Muscle layer of colon (tissue), 2 donors: Measurements from ENCODE around the gene EFCAB9.
"Not testable (repeated sequence)": the region's sequence is repeated elsewhere in the genome, so short reads cannot be mapped to it uniquely, and the experiment has no call there.

ENCODE experiments used
- H3K27ac ChIP-seq: one replicate; pipeline ENCODE4 v1.7.0; 2013; ENCODE audit warnings: low read depth, mild to moderate bottlenecking, low read length, moderate library complexity
- H3K27me3 ChIP-seq, 2 donors: one replicate each; pipeline ENCODE4 v1.7.0; 2013; ENCODE audit warnings: low read length in 2 of 2, mild to moderate bottlenecking in 2 of 2; ENCODE audit not compliant: insufficient read depth in 2 of 2, control insufficient read depth in 1 of 2
- H3K36me3 ChIP-seq: one replicate; pipeline ENCODE4 v1.7.0; 2013; ENCODE audit warnings: mild to moderate bottlenecking, low read length; ENCODE audit not compliant: insufficient read depth
- H3K4me1 ChIP-seq: one replicate; pipeline ENCODE4 v1.7.0; 2013; ENCODE audit warnings: mild to moderate bottlenecking, low read length; ENCODE audit not compliant: insufficient read depth
- H3K4me3 ChIP-seq, 2 donors: one replicate each; pipeline ENCODE4 v1.7.0; 2013; ENCODE audit warnings: low read length in 2 of 2, low read depth in 1 of 2, mild to moderate bottlenecking in 1 of 2, moderate library complexity in 1 of 2
- H3K9ac ChIP-seq: one replicate; pipeline ENCODE4 v1.7.0; 2013; ENCODE audit warnings: low read length
- H3K9me3 ChIP-seq: one replicate; pipeline ENCODE4 v1.7.0; 2013; ENCODE audit warnings: mild to moderate bottlenecking, low read length
- donor health status: abdominal sarcoma.
- donor health status: Adenocarcinoma of cecum.

EFCAB9 gene

DNA sequence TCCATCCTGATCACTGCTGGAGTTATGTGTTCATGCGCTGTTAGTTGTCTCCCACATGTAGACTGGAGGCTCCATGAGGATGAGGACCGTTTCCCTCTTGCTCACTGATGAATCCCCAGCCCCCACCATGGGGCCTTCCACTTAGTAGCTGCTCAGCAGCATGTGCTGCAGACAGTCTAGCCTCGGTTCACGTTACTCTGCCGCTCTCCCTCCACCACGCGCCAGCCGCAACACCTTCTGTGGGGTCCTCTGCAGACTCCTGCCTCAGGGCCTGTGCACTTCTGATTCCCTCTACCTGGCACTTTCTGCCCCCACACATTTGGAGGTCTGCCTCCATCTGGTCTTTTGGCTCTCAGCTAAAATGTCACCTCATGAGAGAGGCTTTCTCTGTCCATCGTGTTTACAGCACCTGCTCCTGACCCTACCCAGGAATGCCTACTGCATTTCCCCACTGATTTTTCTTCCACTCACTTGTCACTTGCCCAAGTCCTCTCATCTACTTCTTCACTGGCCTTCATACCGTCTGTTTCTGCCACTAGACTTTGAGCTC lies 42.2 kb upstream of the EFCAB9 start:
- H3K36me3 ChIP-seq: peaks cover 4% of the 10 kb centered on the region
- H3K4me3 ChIP-seq: no peak overlapping the region
- H3K27me3 ChIP-seq: no peaks in the 10 kb centered on the region
- H3K4me1 ChIP-seq: no peaks in the 10 kb centered on the region
- H3K9me3 ChIP-seq: no peaks in the 10 kb centered on the region
- H3K27ac ChIP-seq: no peak overlapping the region
- no peak overlapping the region for H3K9ac ChIP-seq

DNA sequence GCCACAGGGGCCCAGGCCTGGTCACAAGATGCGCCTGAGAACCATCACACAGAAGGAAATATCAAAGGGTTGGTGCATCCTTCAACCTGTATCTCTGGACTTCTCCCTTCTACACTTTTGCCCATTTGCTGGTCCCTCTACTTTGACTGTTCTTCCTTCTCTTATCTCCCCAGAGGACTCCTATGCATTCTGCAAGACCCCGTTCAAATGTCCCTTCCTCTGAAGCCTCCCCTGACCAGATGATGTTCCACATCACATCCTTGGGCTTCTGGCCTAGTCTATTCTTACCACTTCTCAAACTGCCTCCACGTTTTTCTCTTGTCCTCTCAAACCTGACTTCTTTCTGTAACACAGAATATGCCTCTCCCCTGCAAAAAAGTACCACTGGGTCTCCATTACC lies 40.3 kb upstream of the EFCAB9 start:
- Histone ChIP-seq H3K9ac (no peak overlapping the region), H3K27me3 (no peaks in the 10 kb centered on the region), H3K4me1 (no peaks in the 10 kb centered on the region), H3K36me3 (peaks cover 4% of the 10 kb centered on the region), H3K9me3 (no peaks in the 10 kb centered on the region), H3K4me3 (no peak overlapping the region), H3K27ac (no peak overlapping the region)

DNA sequence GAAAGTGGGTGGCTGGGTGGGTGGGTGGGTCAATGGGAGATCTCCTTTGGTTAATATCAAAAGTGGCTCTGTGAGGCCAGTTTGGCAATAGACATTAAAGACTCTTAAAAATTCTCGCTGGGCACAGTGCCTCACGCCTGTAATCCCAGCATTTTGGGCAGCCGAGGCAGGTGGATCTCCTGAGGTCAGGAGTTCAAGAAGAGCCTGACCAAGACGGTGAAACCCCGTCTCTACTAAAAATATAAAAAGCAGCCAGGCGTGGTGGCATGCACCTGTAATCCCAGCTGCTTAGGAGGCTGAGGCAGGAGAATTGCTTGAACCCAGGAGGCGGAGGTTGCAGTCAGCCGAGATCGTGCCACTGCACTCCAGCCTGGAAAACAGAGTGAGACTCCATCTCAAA lies 38.9 kb upstream of the EFCAB9 start:
- not testable (repeated sequence) for H3K36me3 ChIP-seq, H3K9ac ChIP-seq, H3K27ac ChIP-seq, H3K9me3 ChIP-seq, H3K4me1 ChIP-seq, H3K4me3 ChIP-seq, H3K27me3 ChIP-seq

DNA sequence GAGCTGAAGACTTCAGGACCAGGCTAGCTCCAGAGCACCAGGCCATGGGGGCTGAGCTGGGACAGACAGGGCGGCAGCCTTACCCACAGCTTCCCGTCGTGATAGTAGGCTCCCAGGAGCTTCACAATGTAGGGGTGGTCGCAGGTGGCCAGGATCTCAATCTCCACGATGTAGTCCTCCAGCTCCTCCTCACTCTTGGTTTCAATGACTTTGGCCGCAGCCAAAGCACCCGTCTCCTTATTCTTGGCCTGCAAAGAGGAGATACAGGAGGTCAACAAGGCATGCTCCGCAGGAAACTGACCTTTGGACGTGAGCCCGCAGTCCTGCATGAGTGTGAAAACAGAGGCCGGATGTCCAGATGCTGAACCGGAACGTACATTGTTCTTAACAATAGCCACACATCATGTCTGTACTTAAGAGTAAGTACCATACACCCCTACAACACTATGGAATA lies 37.4 kb upstream of the EFCAB9 start:
- Histone ChIP-seq H3K9me3 (no peaks in the 10 kb centered on the region), H3K27me3 (no peaks in the 10 kb centered on the region), H3K4me1 (no peaks in the 10 kb centered on the region), H3K4me3 (no peak overlapping the region), H3K27ac (no peak overlapping the region), H3K36me3 (peaks cover 4% of the 10 kb centered on the region), H3K9ac (no peak overlapping the region)

DNA sequence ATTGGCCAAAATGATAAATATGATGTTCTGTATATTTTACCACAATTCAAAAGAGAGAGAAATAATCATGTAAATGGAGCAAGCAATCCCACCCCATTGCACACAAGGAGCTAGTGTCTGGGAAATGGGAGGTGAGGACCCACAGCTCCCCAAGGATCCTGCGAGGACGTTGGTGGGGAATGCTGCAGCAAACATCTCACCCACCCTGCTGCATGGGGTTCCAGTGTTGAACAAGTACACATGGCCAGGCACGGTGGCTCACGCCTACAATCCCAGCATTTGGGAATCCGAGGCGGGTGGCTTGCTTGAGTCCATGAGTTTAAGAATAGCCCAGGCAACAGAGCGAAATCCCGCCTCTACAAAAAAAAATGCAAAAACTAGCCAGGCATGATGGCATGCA lies 35.0 kb upstream of the EFCAB9 start:
- Histone ChIP-seq H3K9me3 (no peaks in the 10 kb centered on the region), H3K9ac (no peak overlapping the region), H3K27ac (no peak overlapping the region), H3K36me3 (peaks cover 4% of the 10 kb centered on the region), H3K4me3 (no peak overlapping the region), H3K27me3 (no peaks in the 10 kb centered on the region), H3K4me1 (no peaks in the 10 kb centered on the region)

DNA sequence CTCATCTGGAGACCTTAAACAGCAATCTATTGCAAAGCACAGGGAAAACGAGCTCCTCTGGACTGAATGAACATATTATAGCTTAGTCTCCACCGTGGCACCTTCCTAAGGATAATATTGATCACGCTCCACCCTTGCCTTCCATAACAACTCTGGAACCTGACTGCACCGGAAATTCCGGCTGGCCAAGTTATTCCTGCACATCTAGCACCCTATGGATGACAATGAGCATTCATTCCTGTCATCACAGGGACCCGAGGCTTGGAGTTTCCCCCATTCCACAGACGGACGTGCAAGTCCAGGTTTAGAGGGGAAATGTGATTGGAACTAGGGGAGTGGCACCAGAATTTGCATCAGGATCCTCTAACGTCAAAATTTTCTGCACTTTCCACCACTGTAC lies 33.5 kb upstream of the EFCAB9 start:
- Histone ChIP-seq H3K9me3 (no peaks in the 10 kb centered on the region), H3K27ac (no peak overlapping the region), H3K9ac (no peak overlapping the region), H3K4me3 (no peak overlapping the region), H3K36me3 (peaks cover 4% of the 10 kb centered on the region), H3K27me3 (no peaks in the 10 kb centered on the region), H3K4me1 (no peaks in the 10 kb centered on the region)

DNA sequence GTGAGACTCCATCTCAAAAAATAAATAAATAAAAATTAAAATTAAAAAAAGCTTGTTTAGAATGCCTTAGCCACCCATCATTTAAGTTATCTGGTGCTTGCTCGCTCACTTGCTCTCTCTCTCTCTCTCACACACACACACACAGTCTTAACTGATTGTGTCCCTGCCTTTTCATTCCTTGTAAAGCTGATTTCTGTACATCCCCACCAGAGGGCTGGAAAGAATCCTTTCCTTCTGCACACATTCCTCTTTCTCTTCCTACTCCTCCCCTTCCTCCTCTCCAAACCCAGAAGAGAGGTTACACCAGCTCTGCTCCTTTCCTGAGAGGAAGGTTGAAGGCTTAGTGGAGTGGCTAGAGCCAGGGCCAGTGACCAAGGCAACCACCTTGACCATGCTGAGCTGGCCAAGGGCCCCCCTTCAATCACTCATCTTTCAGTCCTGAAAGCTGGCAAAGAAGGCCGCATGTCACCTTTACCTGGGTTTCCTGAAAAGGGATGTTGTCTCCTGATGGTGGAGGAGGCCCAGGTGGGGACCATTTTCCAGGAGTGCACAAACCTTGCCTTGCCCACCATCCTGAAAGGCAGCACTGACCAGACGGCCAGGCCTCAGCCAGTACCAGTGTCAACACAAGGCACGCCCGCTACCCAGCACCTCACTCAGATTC lies 31.5 kb upstream of the EFCAB9 start:
- H3K9me3 ChIP-seq: no peaks in the 10 kb centered on the region

DNA sequence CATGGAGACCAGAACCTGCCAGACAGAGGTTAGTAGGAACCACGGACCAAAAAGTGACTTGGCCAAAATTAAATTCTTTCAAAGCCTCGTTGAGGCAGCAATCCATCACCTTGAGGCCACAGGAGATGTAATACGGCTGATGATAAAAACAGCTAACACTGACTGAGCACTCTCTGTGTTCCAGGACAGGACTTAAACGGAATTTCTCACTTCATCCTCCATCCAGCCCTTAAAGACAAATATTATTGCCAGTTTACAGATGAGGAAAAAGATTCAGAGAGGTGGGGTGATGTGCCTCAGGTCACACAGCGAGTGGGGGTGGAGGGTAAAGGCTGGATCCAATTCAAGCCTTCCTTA lies 31.0 kb upstream of the EFCAB9 start:
- H3K9me3 ChIP-seq: no peaks in the 10 kb centered on the region
- no peak overlapping the region for H3K27ac ChIP-seq
- no peaks in the 10 kb centered on the region for H3K36me3 ChIP-seq
- no peak overlapping the region for H3K4me3 ChIP-seq
- no peak overlapping the region for H3K9ac ChIP-seq
- H3K4me1 ChIP-seq: peaks cover 2% of the 10 kb centered on the region
- no peaks in the 10 kb centered on the region for H3K27me3 ChIP-seq

More for the DNA sequence above, 31.5 kb upstream of the EFCAB9 start:
- Histone ChIP-seq H3K27me3 (no peaks in the 10 kb centered on the region), H3K4me1 (no peaks in the 10 kb centered on the region), H3K36me3 (no peaks in the 10 kb centered on the region), H3K9ac (no peak overlapping the region), H3K27ac (no peak overlapping the region), H3K4me3 (no peak overlapping the region)

DNA sequence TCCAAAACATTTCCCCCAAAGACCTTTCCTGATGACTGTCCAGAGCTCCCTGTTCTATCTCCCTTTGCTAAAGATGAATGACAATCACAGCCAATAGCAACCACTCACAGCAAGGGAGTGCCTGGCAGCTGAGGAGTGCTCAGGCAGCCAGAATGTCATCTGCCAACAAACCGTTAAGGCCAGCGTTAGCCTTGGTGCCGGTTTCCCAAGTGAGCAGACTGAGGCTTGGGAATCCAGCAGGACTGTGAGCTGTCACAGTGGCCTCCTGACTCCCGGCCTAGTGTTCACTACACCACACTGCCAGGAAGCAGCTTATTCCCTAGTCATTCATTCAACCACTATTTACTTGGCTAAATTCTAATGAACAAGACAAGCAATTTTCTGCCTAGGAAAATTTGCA lies 30.6 kb upstream of the EFCAB9 start:
- Histone ChIP-seq H3K4me3 (no peak overlapping the region), H3K9ac (no peak overlapping the region), H3K27ac (no peak overlapping the region), H3K36me3 (no peaks in the 10 kb centered on the region), H3K4me1 (peaks cover 6% of the 10 kb centered on the region), H3K27me3 (no peaks in the 10 kb centered on the region), H3K9me3 (no peaks in the 10 kb centered on the region)

DNA sequence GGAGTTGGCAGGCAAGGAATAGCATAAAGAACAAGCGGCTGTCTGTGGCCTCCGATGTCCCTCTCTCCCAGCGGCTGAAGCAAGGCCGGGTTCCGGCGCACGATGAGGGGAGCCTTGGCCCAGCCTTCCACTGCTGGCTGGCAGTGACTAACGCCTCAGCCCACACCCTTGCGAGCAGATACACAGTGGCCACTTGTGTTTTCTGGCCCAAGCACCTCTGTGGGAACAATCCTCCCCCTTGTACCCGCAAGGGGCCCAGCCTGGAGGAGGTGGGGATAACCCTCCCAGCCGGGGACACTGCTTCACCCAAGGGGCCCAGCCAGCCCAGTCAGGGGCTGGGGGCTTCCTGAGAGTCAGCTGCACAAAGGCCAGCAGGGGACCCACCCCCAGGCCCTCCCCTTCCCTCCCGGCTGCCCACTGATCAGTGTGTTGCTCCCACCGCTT lies 29.2 kb upstream of the EFCAB9 start:
- Histone ChIP-seq H3K36me3 (no peaks in the 10 kb centered on the region), H3K27me3 (no peaks in the 10 kb centered on the region), H3K9ac (no peak overlapping the region), H3K27ac (no peak overlapping the region), H3K4me3 (no peak overlapping the region), H3K4me1 (peaks cover 12% of the 10 kb centered on the region), H3K9me3 (no peaks in the 10 kb centered on the region)

DNA sequence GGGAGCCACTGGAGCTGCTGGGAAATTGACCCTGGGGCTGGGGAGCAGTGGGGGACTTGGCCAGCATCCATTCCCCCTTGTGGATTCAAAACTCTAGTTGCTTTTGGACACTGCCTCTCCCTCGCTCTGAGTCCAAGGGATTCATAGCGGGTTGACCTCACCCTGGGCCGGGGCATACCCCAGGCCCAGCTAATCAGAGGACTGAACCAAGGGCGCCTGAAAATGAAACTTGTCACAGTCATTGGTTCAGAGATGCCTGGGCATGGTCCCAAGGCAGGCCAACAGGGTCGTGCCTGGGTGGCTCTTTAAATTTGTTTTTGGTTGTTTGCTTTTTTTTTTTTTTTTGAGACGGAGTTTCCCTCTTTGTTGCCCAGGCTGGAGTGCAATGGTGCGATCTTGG lies 28.5 kb upstream of the EFCAB9 start:
- Histone ChIP-seq H3K36me3 (no peaks in the 10 kb centered on the region), H3K9me3 (no peaks in the 10 kb centered on the region), H3K9ac (no peak overlapping the region), H3K27ac (no peak overlapping the region), H3K27me3 (no peaks in the 10 kb centered on the region), H3K4me3 (no peak overlapping the region), H3K4me1 (peaks cover 12% of the 10 kb centered on the region)
